Upper lobe of left lung (tissue), 6 donors: Measurements from ENCODE around the gene LEO1. TPM values are rescaled to one million over a fixed set of nuclear protein-coding genes. Genes with fewer than 3 reads are reported as not detected.

Source experiments
- ATAC-seq, 2 donors: fragments of 200-7000 bp; cut with Tn5 transposase; one replicate each; pipeline ENCODE4 v1.9.1; 2022; ENCODE audit warnings: mild to moderate bottlenecking in 2 of 2, moderate library complexity in 2 of 2; ENCODE audit not compliant: low FRiP score in 2 of 2
- DNase-seq, 2 donors: peaks; one replicate each; pipeline ENCODE4 v3.0.0-alpha.2; 2019 to 2020
- H3K27ac ChIP-seq, 4 donors: fragments of 200-600 bp; sonication (generic); one replicate each; pipeline ENCODE4 v1.5.1; 2016 to 2019
- H3K27me3 ChIP-seq, 4 donors: fragments of 200-600 bp; sonication (generic); one replicate each; pipeline ENCODE4 v1.5.1; 2017 to 2019
- H3K36me3 ChIP-seq, 4 donors: fragments of 200-600 bp; sonication (generic); one replicate each; pipeline ENCODE4 v1.5.1; 2016 to 2019
- H3K4me1 ChIP-seq, 4 donors: fragments of 200-600 bp; sonication (generic); one replicate each; pipeline ENCODE4 v1.5.1; 2018 to 2019
- H3K4me3 ChIP-seq, 4 donors: fragments of 200-600 bp; sonication (generic); one replicate each; pipeline ENCODE4 v1.5.1; 2017 to 2019; ENCODE audit warnings: mild to moderate bottlenecking in 2 of 4, moderate library complexity in 1 of 4
- H3K9me3 ChIP-seq, 4 donors: fragments of 200-600 bp; sonication (generic); one replicate each; pipeline ENCODE4 v1.5.1; 2018 to 2019
- EP300 ChIP-seq, 4 donors: sonication (generic); formaldehyde crosslinking; IDR thresholded peaks; one replicate each; pipeline ENCODE4 v1.5.1; 2017; ENCODE audit warnings: antibody characterized with exemption in 4 of 4, control low read depth in 2 of 4
- POLR2A ChIP-seq, 4 donors: fragments of 450-650 bp; IDR thresholded peaks; one replicate each; pipeline ENCODE4 v1.5.1; 2016 to 2017; ENCODE audit warnings: antibody characterized with exemption in 4 of 4, mild to moderate bottlenecking in 2 of 4
- POLR2AphosphoS5 ChIP-seq, 2 donors: sonication (generic); formaldehyde crosslinking; IDR thresholded peaks; one replicate each; pipeline ENCODE4 v1.5.1; 2017; ENCODE audit warnings: antibody characterized with exemption in 2 of 2
- WGBS, 2 donors: methylation state at CpG; one replicate each; pipeline ENCODE4 v1.1.5; 2017 to 2018; 5-methylcytosine and 5-hydroxymethylcytosine counted together
- total RNA-seq, 6 donors: library from RNA; depleted of rRNA in 4 of 6; stranded (reverse); fragments of >200 nt in 4 of 6; gene quantifications; one replicate each; pipeline versions ENCODE4 v1.1.0 to v1.2.1, GENCODE V29; 2016 to 2021
- TF ChIP-seq, protein P1 (sequence below), 6 experiments: fragments of 450-650 bp in 4 of 6; fragments of 200-600 bp in 2 of 6; sonication (generic) in 2 of 6; IDR thresholded peaks; one replicate each; pipeline ENCODE4 v1.5.1; 2016 to 2019; ENCODE audit warnings: antibody characterized with exemption in 6 of 6
- donor health status: DM: no; HTN: no; CAD: no; lungs with moderate emphysema.
- donor health status: DM: no; HTN: yes; CAD: no; lungs with severe emphysema.

Gene LEO1
- total RNA-seq, 6 donors from 2014 or later: 9.8 to 25.1 (median 14.2) TPM

- no peaks in the 10 kb centered on the region for H3K9me3 ChIP-seq
- ATAC-seq: no peak
- TF ChIP-seq POLR2AphosphoS5 (IDR thresholded peaks at IDR 0.05): no peak
- TF ChIP-seq POLR2A (IDR thresholded peaks at IDR 0.05): no peak
- no peak for TF ChIP-seq EP300 (IDR thresholded peaks at IDR 0.05)
- TF ChIP-seq, protein P1, sequence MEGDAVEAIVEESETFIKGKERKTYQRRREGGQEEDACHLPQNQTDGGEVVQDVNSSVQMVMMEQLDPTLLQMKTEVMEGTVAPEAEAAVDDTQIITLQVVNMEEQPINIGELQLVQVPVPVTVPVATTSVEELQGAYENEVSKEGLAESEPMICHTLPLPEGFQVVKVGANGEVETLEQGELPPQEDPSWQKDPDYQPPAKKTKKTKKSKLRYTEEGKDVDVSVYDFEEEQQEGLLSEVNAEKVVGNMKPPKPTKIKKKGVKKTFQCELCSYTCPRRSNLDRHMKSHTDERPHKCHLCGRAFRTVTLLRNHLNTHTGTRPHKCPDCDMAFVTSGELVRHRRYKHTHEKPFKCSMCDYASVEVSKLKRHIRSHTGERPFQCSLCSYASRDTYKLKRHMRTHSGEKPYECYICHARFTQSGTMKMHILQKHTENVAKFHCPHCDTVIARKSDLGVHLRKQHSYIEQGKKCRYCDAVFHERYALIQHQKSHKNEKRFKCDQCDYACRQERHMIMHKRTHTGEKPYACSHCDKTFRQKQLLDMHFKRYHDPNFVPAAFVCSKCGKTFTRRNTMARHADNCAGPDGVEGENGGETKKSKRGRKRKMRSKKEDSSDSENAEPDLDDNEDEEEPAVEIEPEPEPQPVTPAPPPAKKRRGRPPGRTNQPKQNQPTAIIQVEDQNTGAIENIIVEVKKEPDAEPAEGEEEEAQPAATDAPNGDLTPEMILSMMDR (IDR thresholded peaks at IDR 0.05): no peak
- DNase-seq: no peak
- H3K4me1 ChIP-seq: no peaks in the 10 kb centered on the region
- no peaks in the 10 kb centered on the region for H3K27me3 ChIP-seq
- WGBS, 2 donors: 86 to 92% methylated on average over 4 of the region's 4 CpGs
- no peak overlapping the region for H3K27ac ChIP-seq
- H3K36me3 ChIP-seq: peaks cover 0 to 50% (median 8%) of the 10 kb centered on the region in 4 donors
- H3K4me3 ChIP-seq: no peak overlapping the region
Measured at GRCh38 chr15:51931638-51932037, 39.9 kb downstream of the LEO1 start.

DNA sequence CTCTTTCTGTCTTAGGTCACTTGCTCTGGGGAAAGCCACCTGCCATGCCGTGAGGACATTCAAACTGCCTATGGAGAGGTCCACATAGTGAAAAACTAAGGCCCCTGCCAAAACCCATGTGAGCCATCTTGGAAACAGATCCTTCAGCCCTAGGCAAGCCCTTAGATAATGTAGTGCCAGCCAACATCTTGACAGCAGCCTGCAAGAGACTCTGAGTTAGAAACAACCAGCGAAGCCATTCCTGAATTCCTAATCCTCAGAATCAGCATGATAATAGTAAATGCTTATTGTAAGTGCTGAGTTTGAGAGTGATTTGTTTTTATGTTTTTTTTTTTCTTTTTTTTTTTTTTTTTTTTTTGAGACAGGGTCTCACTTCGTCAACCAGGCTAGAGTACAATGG, 40.6 kb downstream of the LEO1 start:
- no peak overlapping the region for H3K4me3 ChIP-seq
- ATAC-seq (no peak), DNase-seq (no peak)
- no peaks in the 10 kb centered on the region for H3K27me3 ChIP-seq
- H3K9me3 ChIP-seq: no peaks in the 10 kb centered on the region
- H3K36me3 ChIP-seq: peaks cover 0 to 48% (median 5%) of the 10 kb centered on the region in 4 donors
- no peaks in the 10 kb centered on the region for H3K4me1 ChIP-seq
- WGBS, 2 donors: 85 to 95% methylated on average over 3 of the region's 3 CpGs
- TF ChIP-seq POLR2A (IDR thresholded peaks at IDR 0.05) (no peak), EP300 (IDR thresholded peaks at IDR 0.05) (no peak), POLR2AphosphoS5 (IDR thresholded peaks at IDR 0.05) (no peak)
- TF ChIP-seq, protein P1 (IDR thresholded peaks at IDR 0.05): no peak
- no peak overlapping the region for H3K27ac ChIP-seq

DNA sequence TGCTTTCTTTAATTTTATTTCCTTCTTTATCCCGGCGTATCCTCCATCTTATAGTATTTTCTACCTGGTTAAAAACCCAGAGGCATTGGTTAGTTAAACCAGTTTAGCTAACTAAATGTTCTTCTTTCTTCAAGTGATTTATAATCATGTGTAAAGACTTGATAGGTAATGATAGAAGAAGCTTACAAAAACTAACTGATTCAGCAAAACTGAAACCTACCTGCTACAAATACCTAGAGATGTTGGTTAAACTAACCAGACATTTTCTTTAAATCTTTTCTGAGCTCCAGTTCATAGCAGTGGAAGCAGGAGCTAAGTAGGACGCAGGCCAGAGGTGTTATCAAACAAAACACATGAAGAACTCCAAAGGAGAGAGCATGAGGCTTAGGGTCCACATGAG, 44.8 kb downstream of the LEO1 start:
- no peak for ATAC-seq
- TF ChIP-seq POLR2AphosphoS5 (IDR thresholded peaks at IDR 0.05) (no peak), EP300 (IDR thresholded peaks at IDR 0.05) (no peak), POLR2A (IDR thresholded peaks at IDR 0.05) (no peak)
- TF ChIP-seq, protein P1 (IDR thresholded peaks at IDR 0.05): no peak
- peaks cover 5 to 74% (median 17%) of the 10 kb centered on the region in 4 donors for H3K36me3 ChIP-seq

GRCh38 chr15:51924156-51925068, 47.2 kb downstream of the LEO1 start:
- no peak for DNase-seq
- H3K36me3 ChIP-seq: peaks cover 5 to 69% (median 26%) of the 10 kb centered on the region in 4 donors

More for the DNA sequence above, 44.8 kb downstream of the LEO1 start:
- Histone ChIP-seq H3K4me1 (no peaks in the 10 kb centered on the region), H3K27me3 (no peaks in the 10 kb centered on the region), H3K4me3 (no peak overlapping the region), H3K9me3 (no peaks in the 10 kb centered on the region), H3K27ac (no peak overlapping the region)
- DNase-seq: no peak
- 94 to 99% methylated on average over 3 of the region's 3 CpGs for WGBS, 2 donors

More at GRCh38 chr15:51924156-51925068, 47.2 kb downstream of the LEO1 start:
- no peaks in the 10 kb centered on the region for H3K9me3 ChIP-seq
- no peak overlapping the region for H3K4me3 ChIP-seq
- no peak overlapping the region for H3K27ac ChIP-seq
- ATAC-seq: no peak
- WGBS, 2 donors: 74 to 76% methylated on average over 11 of the region's 11 CpGs
- no peak for TF ChIP-seq EP300 (IDR thresholded peaks at IDR 0.05)
- TF ChIP-seq POLR2A (IDR thresholded peaks at IDR 0.05): no peak
- TF ChIP-seq, protein P1 (IDR thresholded peaks at IDR 0.05): no peak
- TF ChIP-seq POLR2AphosphoS5 (IDR thresholded peaks at IDR 0.05): no peak
- no peaks in the 10 kb centered on the region for H3K4me1 ChIP-seq
- no peaks in the 10 kb centered on the region for H3K27me3 ChIP-seq
